Endodermal cell (in vitro differentiated cells): ENCODE results near the gene MCTP1. TPM values are rescaled to one million over a fixed set of nuclear protein-coding genes. Genes with fewer than 3 reads are reported as not detected.

Experiments used
- DNase-seq: peaks from one replicate; pipeline ENCODE4 v3.0.0-alpha.2; 2017
- H3K27ac ChIP-seq: 2 replicates; pipeline ENCODE4 v1.5.1; 2013; ENCODE audit warnings: mild to moderate bottlenecking, low read depth, low read length, moderate library complexity
- H3K27me3 ChIP-seq: 2 replicates; pipeline ENCODE4 v1.6.1; 2013; ENCODE audit warnings: mild to moderate bottlenecking, low read length, moderate library complexity; ENCODE audit not compliant: insufficient read depth, control insufficient read depth, poor library complexity, severe bottlenecking
- H3K36me3 ChIP-seq: 2 replicates; pipeline ENCODE4 v1.7.0; 2013; ENCODE audit warnings: mild to moderate bottlenecking, low read length, moderate library complexity; ENCODE audit not compliant: control insufficient read depth, insufficient read depth
- H3K4me1 ChIP-seq: one replicate; pipeline ENCODE4 v1.7.0; 2013; ENCODE audit warnings: low read length; ENCODE audit not compliant: control insufficient read depth, insufficient read depth
- H3K4me3 ChIP-seq: 2 replicates; pipeline ENCODE4 v1.5.1; 2013; ENCODE audit warnings: mild to moderate bottlenecking, low read length, moderate library complexity
- H3K9ac ChIP-seq: 2 replicates; pipeline ENCODE4 v1.6.1; 2013; ENCODE audit warnings: mild to moderate bottlenecking, low read length, moderate library complexity; ENCODE audit not compliant: poor library complexity, severe bottlenecking; ENCODE audit errors: extremely low read depth
- H3K9me3 ChIP-seq: 2 replicates; pipeline ENCODE4 v1.6.1; 2013; ENCODE audit warnings: mild to moderate bottlenecking, low read length, moderate library complexity; ENCODE audit not compliant: control insufficient read depth
- H3K27ac Mint-ChIP-seq: 2 replicates; pipeline ENCODE4 v1.8.0; 2020; ENCODE audit warnings: mixed read lengths
- H3K27me3 Mint-ChIP-seq: 2 replicates; pipeline ENCODE4 v1.8.0; 2021; ENCODE audit warnings: mild to moderate bottlenecking, mixed read lengths; ENCODE audit not compliant: insufficient read depth
- H3K36me3 Mint-ChIP-seq: 2 replicates; pipeline ENCODE4 v1.8.0; 2020; ENCODE audit warnings: low read depth, mixed read lengths
- H3K4me1 Mint-ChIP-seq: 2 replicates; pipeline ENCODE4 v1.8.0; 2020; ENCODE audit warnings: mixed read lengths
- H3K4me3 Mint-ChIP-seq: 2 replicates; pipeline ENCODE4 v1.8.0; 2020; ENCODE audit warnings: mild to moderate bottlenecking, moderate library complexity, mixed read lengths
- H3K9me3 Mint-ChIP-seq: 2 replicates; pipeline ENCODE4 v1.8.0; 2020; ENCODE audit warnings: mild to moderate bottlenecking, mixed read lengths
- CTCF ChIP-seq: fragments of 200-600 bp; sonication (generic); conservative IDR thresholded peaks from 2 replicates; pipeline ENCODE4 v1.5.0; 2021; ENCODE audit warnings: antibody characterized with exemption, mild to moderate bottlenecking
- WGBS, 2 experiments: methylation state at CpG; one replicate each; pipeline versions ENCODE4 v1.1.5 to v1.1.7; 2013; ENCODE audit warnings: missing lambda C conversion rate in 2 of 2, mixed read lengths in 1 of 2; ENCODE audit not compliant: insufficient coverage in 1 of 2, insufficient read length in 1 of 2; 5-methylcytosine and 5-hydroxymethylcytosine counted together
- total RNA-seq, 2 donors: library from RNA; stranded (reverse); fragmentation: NEBNext Ultra II Directional in 1 of 2; extraction: Animal tissue kit (Norgen Biotek cat#: 25700) in 1 of 2; gene quantifications; 2 replicates in 1 of 2; 3 replicates in 1 of 2; pipeline ENCODE4 v1.2.1, GENCODE V29; 2021

MCTP1 gene
- total RNA-seq, 2 donors from 2014 or later: 0.71 to 3.7 TPM

DNA sequence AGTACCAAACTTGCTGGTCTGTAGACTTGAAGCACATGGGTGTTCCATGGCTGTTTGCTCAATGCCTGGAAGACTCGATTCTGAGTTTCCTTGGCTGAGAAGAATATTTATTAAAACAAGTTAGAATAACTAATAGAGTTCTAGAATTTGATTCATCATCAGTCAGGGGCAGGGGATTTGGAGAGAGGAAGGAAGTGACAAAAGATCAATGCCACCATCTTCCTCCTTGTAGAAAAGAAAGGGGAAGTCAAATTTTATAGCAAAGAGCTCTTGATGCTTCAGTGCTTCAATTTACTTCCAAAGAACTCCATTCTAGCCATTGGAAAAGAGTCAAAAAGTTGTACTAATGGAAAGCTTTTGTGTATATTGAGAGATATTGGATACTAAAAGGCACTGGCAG lies 236.3 kb downstream of the MCTP1 start:
- no peaks in the 10 kb centered on the region for H3K36me3 Mint-ChIP-seq
- TF ChIP-seq CTCF: no peak
- H3K27me3 Mint-ChIP-seq: no peaks in the 10 kb centered on the region
- 92 to 100% methylated on average over 1 of the region's 1 CpG for WGBS, 2 experiments
- H3K4me3 Mint-ChIP-seq: no peak overlapping the region
- DNase-seq: no peak
- H3K9me3 ChIP-seq: no peaks in the 10 kb centered on the region
- no peaks in the 10 kb centered on the region for H3K4me1 Mint-ChIP-seq
- no peaks in the 10 kb centered on the region for H3K27me3 ChIP-seq
- no peak overlapping the region for H3K27ac ChIP-seq
- no peak overlapping the region for H3K27ac Mint-ChIP-seq
- H3K9ac ChIP-seq: no peak overlapping the region
- H3K9me3 Mint-ChIP-seq: no peaks in the 10 kb centered on the region
- H3K4me3 ChIP-seq: no peak overlapping the region
- no peaks in the 10 kb centered on the region for H3K36me3 ChIP-seq
- no peaks in the 10 kb centered on the region for H3K4me1 ChIP-seq

DNA sequence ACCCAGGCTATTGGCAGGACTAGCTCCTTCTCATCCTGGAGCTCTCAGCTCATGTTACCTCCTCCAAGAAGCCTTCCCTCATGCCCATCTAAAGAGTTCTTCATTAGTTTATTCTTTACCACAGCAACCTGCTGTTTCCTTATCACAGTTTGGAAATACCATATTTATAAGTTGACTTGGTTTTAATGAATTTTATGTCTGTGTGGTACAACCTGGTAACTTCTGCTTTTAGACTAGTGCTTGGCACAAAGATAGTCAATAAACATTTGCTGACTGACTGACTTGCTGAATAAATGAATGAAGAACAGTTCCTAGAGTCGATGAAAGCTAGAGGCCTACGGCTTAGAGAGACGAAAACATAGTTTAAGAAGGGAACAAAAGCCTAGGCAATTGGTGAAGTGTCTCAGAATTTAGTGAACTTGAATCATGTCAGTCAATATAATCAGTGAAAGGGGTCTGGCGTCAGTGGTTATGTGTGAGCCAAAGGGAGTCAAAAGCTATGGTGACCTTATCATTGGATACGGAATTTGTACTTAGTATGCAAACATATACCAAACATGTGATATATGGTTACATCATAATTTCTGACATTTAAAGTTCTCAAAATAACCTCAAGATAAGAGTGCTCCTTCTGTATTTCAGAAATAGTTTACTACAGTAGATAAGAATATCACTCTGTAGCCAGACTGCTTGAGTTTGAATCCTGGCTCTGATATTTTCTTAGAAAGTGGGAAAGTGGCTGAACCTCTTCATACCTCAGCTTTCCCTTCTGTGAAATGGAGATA lies 239.5 kb downstream of the MCTP1 start:
- H3K4me3 Mint-ChIP-seq: no peak overlapping the region
- H3K27me3 Mint-ChIP-seq: no peaks in the 10 kb centered on the region
- no peak for DNase-seq
- Histone ChIP-seq H3K4me1 (no peaks in the 10 kb centered on the region), H3K27me3 (no peaks in the 10 kb centered on the region), H3K36me3 (no peaks in the 10 kb centered on the region), H3K4me3 (no peak overlapping the region), H3K9me3 (no peaks in the 10 kb centered on the region), H3K27ac (no peak overlapping the region), H3K9ac (no peak overlapping the region)
- 82 to 92% methylated on average over 2 to 4 of the region's 5 CpGs for WGBS, 2 experiments
- no peaks in the 10 kb centered on the region for H3K9me3 Mint-ChIP-seq
- no peaks in the 10 kb centered on the region for H3K36me3 Mint-ChIP-seq
- H3K4me1 Mint-ChIP-seq: no peaks in the 10 kb centered on the region
- no peak for TF ChIP-seq CTCF
- H3K27ac Mint-ChIP-seq: no peak overlapping the region

GRCh38 chr5:95044096-95044495 lies 240.8 kb downstream of the MCTP1 start:
- H3K27me3 Mint-ChIP-seq: no peaks in the 10 kb centered on the region
- no peaks in the 10 kb centered on the region for H3K9me3 Mint-ChIP-seq

More at GRCh38 chr5:95044096-95044495, 240.8 kb downstream of the MCTP1 start:
- Histone ChIP-seq H3K4me3 (no peak overlapping the region), H3K36me3 (no peaks in the 10 kb centered on the region), H3K27ac (no peak overlapping the region), H3K9ac (no peak overlapping the region), H3K27me3 (no peaks in the 10 kb centered on the region), H3K4me1 (no peaks in the 10 kb centered on the region), H3K9me3 (no peaks in the 10 kb centered on the region)
- Mint-ChIP-seq H3K36me3 (no peaks in the 10 kb centered on the region), H3K4me1 (no peaks in the 10 kb centered on the region), H3K4me3 (no peak overlapping the region), H3K27ac (no peak overlapping the region)
- no peak for DNase-seq
- no peak for TF ChIP-seq CTCF
- WGBS, 2 experiments: 79 to 80% methylated on average over 1 to 2 of the region's 2 CpGs
